Activated CD4-positive, alpha-beta T cell treated with anti-CD3 and anti-CD28 coated beads, Interleukin-2, amount 50 U/mL, for 24 hours (primary cell): ENCODE results near the gene IL1RL2.

Experiments
- DNase-seq, 2 donors: peaks; one replicate each; pipeline ENCODE4 v3.0.0-alpha.2; 2020; ENCODE audit warnings: low read depth in 1 of 2, low spot score in 1 of 2

IL1RL2 gene

DNA sequence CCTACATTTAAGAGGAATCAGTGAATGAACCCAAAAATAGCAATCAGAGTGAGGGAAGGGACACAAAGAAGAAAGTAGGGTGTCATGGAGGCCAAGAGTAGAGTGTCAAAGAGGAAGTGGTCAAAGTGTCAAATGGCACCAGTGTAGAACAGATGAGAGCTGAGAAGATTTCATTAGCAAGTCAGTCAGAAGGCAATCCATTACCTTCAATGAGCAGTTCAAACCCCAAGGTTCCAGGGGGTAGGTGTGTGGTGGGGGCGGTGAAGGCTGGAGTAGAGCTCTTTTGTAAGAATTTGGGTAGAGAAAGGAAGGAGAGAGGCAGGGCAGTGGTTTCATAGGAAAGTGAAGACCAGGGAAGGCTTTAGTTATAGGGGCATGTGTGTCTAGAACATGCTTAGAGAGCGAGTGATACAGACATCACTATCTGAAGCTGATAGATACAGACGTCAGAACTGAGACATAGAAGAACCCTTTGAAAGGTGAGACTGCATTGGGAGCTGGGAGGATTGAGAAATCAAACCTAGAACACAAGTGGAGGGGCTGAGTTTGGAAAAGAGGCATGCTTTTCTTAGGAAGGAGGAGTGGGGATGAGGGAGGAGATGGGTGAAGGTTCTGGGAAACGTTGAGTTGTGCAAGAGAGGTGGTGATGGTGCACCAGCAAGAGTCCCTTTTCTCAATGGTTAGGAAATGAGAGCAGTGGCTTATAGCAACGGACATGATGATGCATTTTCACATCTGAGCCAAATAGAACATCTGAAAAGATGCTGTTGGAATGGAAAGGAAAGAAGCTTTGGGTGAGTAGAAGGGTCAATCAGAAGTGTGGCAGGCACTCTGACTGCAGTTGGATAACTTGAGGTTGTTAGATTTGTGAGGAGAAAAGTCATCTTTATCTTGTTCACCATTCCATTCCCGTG lies 75.7 kb downstream of the IL1RL2 start:
- no peak for DNase-seq

- DNase-seq: no peak
Observed at GRCh38 chr2:102264952-102265351, 78.1 kb downstream of the IL1RL2 start.

- DNase-seq: no peak
Observed at GRCh38 chr2:102266204-102266603, 79.4 kb downstream of the IL1RL2 start.

- DNase-seq: no peak
Observed at GRCh38 chr2:102267774-102268173, 81.0 kb downstream of the IL1RL2 start.

DNA sequence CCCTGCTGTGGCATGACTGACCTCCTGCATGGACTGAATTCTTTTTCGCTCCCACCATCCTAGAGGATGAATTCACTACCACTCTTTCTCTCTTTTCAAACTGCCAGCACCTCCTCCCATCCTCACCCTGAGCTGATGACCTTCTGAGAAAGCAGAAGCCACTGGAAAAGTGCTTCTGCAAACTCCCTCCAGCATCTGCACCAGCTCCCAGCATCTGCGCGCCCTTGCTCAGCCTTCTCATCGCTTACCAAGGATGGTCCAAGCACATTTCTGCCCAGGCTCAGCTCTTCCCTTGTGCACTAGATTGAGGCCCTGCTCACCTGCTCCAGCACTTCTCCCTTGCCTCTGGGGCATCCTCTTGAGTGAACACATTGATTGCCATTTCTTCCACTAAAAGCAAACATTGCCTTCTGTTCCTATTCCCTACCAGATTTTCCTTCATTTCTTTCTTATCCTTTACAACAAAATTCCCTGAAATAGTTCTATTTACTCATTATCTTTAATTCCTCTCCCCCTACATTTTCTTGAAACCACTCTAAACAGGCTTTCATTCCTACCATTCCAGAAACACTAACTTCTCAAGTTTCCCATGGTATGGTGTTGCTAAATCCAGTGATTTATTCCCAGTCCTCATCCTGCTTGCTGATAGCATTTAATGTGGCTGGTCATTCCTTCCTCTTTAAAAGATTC lies 81.8 kb downstream of the IL1RL2 start:
- DNase-seq: no peak

GRCh38 chr2:102269200-102269524 lies 82.3 kb downstream of the IL1RL2 start:
- DNase-seq: no peak

DNA sequence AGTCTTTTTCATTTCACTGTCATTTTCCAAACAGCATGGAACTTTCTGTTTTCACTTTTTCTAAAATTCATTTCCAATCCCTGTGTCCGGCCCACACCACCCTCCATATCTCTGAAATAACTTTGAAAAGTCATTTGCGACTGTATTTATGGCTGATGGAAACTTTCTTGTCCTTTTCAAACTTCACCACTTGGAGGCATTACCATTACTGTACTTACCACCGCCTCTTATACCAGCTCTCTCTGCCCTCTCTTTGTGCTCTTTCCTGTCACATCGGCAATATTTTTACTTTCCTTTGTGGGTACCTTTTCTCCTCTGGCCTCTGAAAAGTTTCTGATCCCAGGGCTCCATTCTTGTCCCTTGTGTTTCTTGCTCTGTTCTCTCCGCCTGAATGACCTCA lies 85.0 kb downstream of the IL1RL2 start:
- no peak for DNase-seq

DNA sequence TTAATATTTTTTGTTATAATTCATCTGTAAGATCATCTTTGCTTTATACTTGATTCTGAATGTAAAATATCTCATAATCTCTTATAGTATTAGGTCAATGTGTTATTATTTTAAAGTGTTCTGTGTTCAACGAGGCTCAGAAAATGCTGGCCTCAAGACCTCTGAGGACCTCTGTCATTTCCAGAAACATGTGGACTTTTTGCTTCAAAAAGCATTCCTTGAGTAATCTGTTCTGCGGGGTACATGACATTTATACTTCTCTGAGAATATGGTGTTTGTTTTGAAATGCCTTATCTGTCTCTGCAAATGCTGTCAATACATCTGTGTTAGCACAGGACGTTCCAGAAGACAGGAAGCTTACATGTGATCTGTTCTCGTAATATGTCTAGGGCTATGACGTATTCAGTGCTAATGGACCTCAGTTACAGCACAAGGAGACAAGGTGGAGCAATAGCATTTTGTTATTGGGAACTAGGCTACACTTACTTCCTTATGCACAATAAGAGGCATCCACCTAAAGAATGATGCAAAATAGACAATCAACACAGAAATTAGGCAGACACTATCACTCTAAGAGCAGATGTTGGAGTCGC lies 86.9 kb downstream of the IL1RL2 start:
- no peak for DNase-seq

DNA sequence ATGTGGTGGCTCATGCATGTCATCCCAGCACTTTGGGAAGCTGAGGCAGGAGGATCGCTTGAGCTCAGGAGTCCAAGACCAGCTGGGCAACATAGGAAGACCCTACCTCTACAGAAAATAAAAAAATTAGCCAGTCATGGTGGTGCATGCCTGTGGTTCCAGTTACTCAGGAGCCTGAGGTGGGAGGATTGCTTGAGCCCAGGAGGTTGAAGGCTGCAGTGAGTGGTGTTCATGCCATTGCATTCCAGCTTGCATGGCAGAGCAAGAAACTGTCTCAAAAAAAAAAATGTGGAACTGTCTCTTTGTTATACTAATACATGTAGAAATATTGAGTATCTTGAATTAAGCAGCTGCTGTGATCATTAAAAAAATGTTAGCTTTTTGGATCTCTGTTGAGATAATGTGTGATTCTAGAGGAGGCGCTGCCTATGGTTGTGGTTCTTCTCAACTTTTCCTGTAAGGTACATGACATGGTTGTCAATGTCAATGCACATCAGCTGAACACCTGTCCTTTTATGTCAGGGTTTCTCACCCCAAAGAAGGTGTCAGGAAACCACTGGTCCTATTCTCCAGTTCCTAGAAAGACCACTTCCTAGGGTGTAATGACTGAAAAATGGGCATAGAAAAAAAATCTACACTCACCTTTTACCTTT lies 89.9 kb downstream of the IL1RL2 start:
- no peak for DNase-seq

GRCh38 chr2:102277202-102277700 lies 90.4 kb downstream of the IL1RL2 start:
- no peak for DNase-seq

DNA sequence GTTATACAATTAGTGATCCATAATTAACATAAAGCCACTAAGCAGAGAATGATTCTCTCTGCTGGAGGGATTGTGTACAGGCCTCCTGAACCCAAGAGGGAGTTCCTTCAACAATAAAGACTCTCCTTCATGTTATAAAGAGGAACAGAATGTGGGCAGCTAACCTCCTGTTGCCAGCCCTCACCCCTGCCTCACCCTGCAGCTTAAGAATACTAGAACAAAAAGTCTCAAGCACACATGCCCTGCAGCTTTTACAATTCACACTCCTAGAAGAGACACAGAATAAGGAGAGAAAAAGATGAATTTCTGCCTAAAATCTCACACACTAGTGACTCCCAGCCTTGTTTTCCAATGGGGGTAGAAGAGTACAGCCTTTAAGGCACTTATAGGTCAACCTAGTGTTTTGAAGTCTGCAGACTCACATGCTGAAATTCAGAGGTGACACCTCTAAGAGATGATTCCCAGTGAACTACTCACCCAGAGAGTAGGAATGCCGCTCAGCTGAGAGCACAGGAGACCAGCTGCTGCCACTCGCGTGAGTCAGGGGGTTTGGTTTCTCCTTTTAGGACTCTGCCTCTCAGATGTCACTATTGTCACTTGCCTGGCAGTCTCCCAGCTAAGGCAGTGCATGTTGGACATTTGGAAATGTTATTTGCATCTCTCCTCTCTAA lies 92.0 kb downstream of the IL1RL2 start:
- no peak for DNase-seq

DNA sequence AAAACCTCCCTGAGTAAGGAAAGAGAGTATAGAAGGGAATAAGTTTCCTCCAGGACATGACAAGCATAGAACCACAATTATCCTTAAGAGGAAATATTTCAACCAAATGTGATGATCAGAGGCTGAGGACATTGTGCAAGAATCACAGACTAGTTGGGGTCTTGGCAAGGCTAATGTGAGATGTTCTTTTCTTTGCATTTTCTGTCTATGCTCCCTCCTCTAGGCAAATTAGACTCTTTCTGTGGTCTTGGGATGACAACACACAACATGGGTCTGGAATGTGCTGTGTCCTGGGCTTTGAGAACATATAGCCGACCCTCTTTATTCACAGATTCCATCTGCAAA lies 92.5 kb downstream of the IL1RL2 start:
- no peak for DNase-seq

- no peak for DNase-seq
Observed at GRCh38 chr2:102282678-102283091, 95.9 kb downstream of the IL1RL2 start.

DNA sequence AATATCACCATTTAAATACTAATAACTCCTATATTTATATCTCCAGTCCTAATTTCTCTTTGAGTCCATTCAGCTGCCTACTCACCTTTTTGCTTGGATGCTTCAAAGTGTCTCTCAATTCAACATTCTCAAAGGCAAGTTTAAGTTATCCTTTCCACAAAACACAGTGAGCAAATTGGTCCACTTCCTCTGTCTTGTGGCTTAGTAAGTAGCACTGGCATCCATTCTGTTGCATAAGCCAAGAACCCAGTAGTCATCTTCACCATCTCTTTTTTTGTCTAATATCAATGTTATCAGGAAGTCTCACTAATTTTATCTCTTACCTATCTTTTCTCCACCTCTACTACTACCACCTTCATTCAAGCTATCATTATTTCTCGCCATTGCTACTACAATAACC lies 97.2 kb downstream of the IL1RL2 start:
- DNase-seq: no peak

DNA sequence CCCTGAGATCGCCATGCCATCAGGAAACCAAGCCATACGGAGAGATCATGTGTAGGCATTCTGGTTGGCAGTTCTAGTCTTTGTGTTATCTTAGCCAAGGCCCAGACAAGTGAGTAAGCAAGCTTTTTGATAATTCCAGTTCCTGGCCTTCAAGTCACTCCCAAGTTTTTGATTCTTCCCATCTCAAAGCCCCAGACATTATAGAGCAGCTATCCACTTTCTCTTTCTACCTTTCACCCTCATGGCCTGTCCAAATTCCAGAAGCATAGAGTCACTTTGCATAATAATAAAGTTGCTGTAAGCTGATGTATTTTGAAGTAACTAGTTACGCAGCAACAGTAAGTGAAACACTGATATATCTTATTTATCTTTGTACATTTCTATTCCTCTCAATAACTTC lies 97.8 kb downstream of the IL1RL2 start:
- no peak for DNase-seq

- DNase-seq: no peak
Observed at GRCh38 chr2:102285368-102285767, 98.5 kb downstream of the IL1RL2 start.

- DNase-seq: no peak
Observed at GRCh38 chr2:102286041-102286440, 99.2 kb downstream of the IL1RL2 start.

- no peak for DNase-seq
Observed at GRCh38 chr2:102289129-102289528, 102.3 kb downstream of the IL1RL2 start.
